ENCODE results near the gene CCNE1.

GRCh38 chr19:29849208-29849607 lies 37.4 kb downstream of the CCNE1 start:
- TF ChIP-seq ZNF707 (tag by site-specific recombination; IDR thresholded peaks at IDR 0.05) = no peak
- no peak for TF ChIP-seq ZBTB11 (tag by site-specific recombination; conservative IDR thresholded peaks at IDR 0.05; ENCODE audit: low read depth)
- TF ChIP-seq TRIM28 (IDR thresholded peaks at IDR 0.05; ENCODE audit: borderline replicate concordance, low read length) = no peak
- no peak for TF ChIP-seq ZNF792 (tag by site-specific recombination; IDR thresholded peaks at IDR 0.05)

Data from HEK293 (cell line).